IPS-15b (cell line): Measurements from ENCODE around the gene CCNY.
"Not testable (repeated sequence)": the region's sequence is repeated elsewhere in the genome, so short reads cannot be mapped to it uniquely, and the experiment has no call there.

Experiments
- H3K27me3 ChIP-seq: one replicate; pipeline ENCODE4 v1.6.1; 2013; ENCODE audit warnings: low read length; ENCODE audit not compliant: control insufficient read depth, insufficient read depth
- H3K36me3 ChIP-seq: one replicate; pipeline ENCODE4 v1.6.1; 2013; ENCODE audit warnings: low read length; ENCODE audit not compliant: control insufficient read depth, insufficient read depth
- H3K4me1 ChIP-seq: one replicate; pipeline ENCODE4 v1.6.1; 2013; ENCODE audit warnings: mild to moderate bottlenecking, low read length; ENCODE audit not compliant: control insufficient read depth, insufficient read depth
- H3K4me3 ChIP-seq: one replicate; pipeline ENCODE4 v1.5.1; 2013; ENCODE audit warnings: low read depth, low read length
- H3K9ac ChIP-seq: one replicate; pipeline ENCODE4 v1.6.1; 2013; ENCODE audit warnings: low read depth, mild to moderate bottlenecking, low read length
- H3K9me3 ChIP-seq: one replicate; pipeline ENCODE4 v1.6.1; 2013; ENCODE audit warnings: mild to moderate bottlenecking, low read length; ENCODE audit not compliant: control insufficient read depth, insufficient read depth

CCNY gene

GRCh38 chr10:35336084-35336831 lies at the start of gene CCNY:
Gene CCNY, plus strand, starts transcription at chr10:35336509. Its CDS starts 545 bp downstream, at chr10:35337054.
- no peaks in the 10 kb centered on the region for H3K27me3 ChIP-seq
- peak within 1 kb of the TSS; percentile 73 for H3K4me3 ChIP-seq
- H3K9me3 ChIP-seq, result no peaks in the 10 kb centered on the region
- H3K9ac ChIP-seq, result peak within 1 kb of the TSS; percentile 47
- no peaks in the 10 kb centered on the region for H3K36me3 ChIP-seq
- H3K4me1 ChIP-seq, result peaks cover 5% of the 10 kb centered on the region

DNA sequence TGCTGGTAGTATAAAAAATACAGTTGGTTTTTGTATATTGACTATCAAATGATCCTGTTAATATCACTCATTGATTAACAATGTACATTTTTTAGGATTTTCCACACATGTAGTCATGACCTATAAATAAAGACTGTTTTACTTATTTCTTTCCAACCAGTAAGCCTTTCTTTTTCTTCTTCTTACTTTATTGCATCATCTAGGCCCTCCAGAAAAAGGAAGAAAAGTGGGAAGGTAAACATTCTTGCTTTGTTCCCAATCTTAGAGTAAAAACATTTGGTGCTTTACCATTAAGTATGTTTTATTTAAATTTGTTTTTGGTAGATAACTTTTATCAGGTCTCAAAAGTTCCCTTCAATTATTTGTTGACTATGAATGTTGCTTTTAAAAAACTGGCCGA lies 47.1 kb upstream of the CCNY start:
- Histone ChIP-seq H3K4me3 (no peak overlapping the region), H3K4me1 (no peaks in the 10 kb centered on the region), H3K36me3 (no peaks in the 10 kb centered on the region), H3K27me3 (no peaks in the 10 kb centered on the region), H3K9me3 (no peaks in the 10 kb centered on the region), H3K9ac (no peak overlapping the region)

DNA sequence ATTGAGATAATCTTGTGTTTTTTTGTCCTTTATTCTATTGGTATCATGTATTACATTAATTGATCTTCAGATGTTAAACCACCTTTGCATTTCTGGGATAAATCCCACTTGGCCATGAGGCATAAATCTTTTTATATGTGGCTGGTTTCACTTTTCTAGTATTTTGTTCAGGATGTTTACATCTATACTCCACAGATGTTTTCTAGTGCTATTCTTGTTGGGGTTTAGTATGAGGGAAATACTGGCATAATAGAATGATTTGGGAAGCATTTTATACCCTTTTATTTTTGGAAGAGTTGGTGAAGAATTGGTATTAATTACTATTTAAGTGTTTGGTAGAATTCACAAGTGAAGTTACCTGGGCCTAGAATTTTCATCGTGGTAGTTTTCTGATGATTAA lies 41.8 kb upstream of the CCNY start:
- no peaks in the 10 kb centered on the region for H3K9me3 ChIP-seq
- no peaks in the 10 kb centered on the region for H3K36me3 ChIP-seq
- H3K4me1 ChIP-seq, result no peaks in the 10 kb centered on the region
- no peak overlapping the region for H3K9ac ChIP-seq
- no peak overlapping the region for H3K4me3 ChIP-seq
- no peaks in the 10 kb centered on the region for H3K27me3 ChIP-seq

GRCh38 chr10:35299016-35299415 lies 37.3 kb upstream of the CCNY start:
- Histone ChIP-seq H3K4me3 (no peak overlapping the region), H3K36me3 (no peaks in the 10 kb centered on the region), H3K9me3 (no peaks in the 10 kb centered on the region), H3K4me1 (no peaks in the 10 kb centered on the region), H3K27me3 (no peaks in the 10 kb centered on the region), H3K9ac (no peak overlapping the region)

DNA sequence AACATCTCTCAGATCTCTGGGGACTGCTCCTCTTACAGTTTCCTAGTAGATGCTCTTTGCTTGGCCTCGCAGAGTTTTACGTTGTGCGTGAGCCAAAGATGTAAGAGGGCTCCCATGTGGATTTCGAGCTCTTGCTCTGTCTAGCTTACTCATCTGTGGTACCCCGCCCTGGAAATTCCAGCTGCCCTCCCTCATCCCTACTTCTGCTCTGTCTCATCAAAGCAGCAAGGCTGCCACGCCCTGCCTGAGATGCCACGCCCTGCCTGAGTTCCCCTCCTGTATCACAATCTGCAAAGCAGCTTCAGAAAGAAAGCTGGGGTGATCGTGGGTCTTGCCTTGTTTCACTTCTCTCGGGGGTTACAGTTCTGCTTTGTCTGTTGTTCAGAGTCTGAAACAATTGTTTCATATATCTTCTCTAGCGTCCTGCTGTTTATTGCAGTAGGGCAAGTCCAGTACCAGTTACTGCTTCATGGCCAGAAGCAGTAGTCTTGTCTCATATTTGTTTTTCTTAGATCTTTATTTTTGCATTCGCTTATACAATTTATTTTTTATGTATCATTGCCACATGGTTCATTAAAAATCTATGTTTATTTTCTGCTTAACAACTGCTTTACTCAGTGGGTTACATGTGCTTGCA lies 36.1 kb upstream of the CCNY start:
- Histone ChIP-seq H3K9ac (no peak overlapping the region), H3K9me3 (no peaks in the 10 kb centered on the region), H3K4me3 (no peak overlapping the region), H3K27me3 (no peaks in the 10 kb centered on the region), H3K4me1 (no peaks in the 10 kb centered on the region), H3K36me3 (no peaks in the 10 kb centered on the region)

GRCh38 chr10:35304649-35305048 lies 31.7 kb upstream of the CCNY start:
- Histone ChIP-seq H3K9me3 (no peaks in the 10 kb centered on the region), H3K4me1 (no peaks in the 10 kb centered on the region), H3K27me3 (no peaks in the 10 kb centered on the region), H3K9ac (no peak overlapping the region), H3K4me3 (no peak overlapping the region), H3K36me3 (no peaks in the 10 kb centered on the region)

- Histone ChIP-seq H3K9me3 (no peaks in the 10 kb centered on the region), H3K4me3 (no peak overlapping the region)
These were observed 29.5 kb upstream of the CCNY start for GRCh38 chr10:35306852-35307251.

GRCh38 chr10:35307297-35307696 lies 29.0 kb upstream of the CCNY start:
- H3K9me3 ChIP-seq, result no peaks in the 10 kb centered on the region
- no peaks in the 10 kb centered on the region for H3K27me3 ChIP-seq
- no peak overlapping the region for H3K9ac ChIP-seq
- no peaks in the 10 kb centered on the region for H3K36me3 ChIP-seq
- no peak overlapping the region for H3K4me3 ChIP-seq
- H3K4me1 ChIP-seq, result no peaks in the 10 kb centered on the region

More at GRCh38 chr10:35306852-35307251, 29.5 kb upstream of the CCNY start:
- H3K4me1 ChIP-seq, result no peaks in the 10 kb centered on the region
- no peaks in the 10 kb centered on the region for H3K27me3 ChIP-seq
- no peak overlapping the region for H3K9ac ChIP-seq
- no peaks in the 10 kb centered on the region for H3K36me3 ChIP-seq

DNA sequence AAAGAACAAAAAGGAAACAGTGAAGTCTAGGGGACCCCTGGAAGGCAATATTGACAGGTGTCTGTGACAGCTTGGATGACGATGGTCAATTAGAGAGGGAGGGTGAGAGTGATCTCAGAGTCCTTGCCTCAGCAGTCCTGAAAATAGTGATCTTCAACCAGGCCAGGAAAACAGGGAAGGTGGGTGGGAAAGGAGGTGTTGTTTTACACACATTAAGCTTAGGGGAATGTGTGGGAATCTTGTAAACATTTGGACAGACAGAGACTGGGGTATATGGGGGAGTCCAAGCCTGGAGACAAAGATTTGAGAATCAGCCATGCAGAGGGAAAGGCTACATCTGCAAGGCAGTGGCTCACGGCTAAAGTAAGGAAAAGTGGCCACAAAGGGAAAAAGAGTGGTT lies 27.5 kb upstream of the CCNY start:
- H3K4me1 ChIP-seq, result no peaks in the 10 kb centered on the region
- no peaks in the 10 kb centered on the region for H3K9me3 ChIP-seq
- H3K9ac ChIP-seq, result no peak overlapping the region
- no peaks in the 10 kb centered on the region for H3K36me3 ChIP-seq
- H3K27me3 ChIP-seq, result no peaks in the 10 kb centered on the region
- H3K4me3 ChIP-seq, result no peak overlapping the region

DNA sequence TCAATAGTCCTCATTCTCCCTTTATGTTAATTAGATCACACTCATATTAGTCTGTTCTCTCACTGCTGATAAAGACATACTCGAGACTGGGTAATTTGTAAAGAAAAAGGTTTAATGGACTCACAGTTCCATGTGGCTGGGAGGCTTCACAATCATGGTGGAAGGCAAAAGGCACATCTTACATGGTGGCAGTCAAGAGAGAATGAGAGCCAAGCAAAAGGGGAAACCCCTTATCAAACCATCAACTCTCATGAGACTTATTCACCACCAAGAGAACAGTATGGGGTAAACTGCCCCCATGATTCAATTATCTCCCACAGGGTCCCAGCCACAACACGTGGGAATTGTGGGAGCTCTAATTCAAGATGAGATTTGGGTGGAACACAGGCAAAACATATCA lies 22.2 kb upstream of the CCNY start:
- H3K4me3 ChIP-seq, H3K4me1 ChIP-seq, H3K36me3 ChIP-seq, H3K9ac ChIP-seq, H3K27me3 ChIP-seq, H3K9me3 ChIP-seq: not testable (repeated sequence)

DNA sequence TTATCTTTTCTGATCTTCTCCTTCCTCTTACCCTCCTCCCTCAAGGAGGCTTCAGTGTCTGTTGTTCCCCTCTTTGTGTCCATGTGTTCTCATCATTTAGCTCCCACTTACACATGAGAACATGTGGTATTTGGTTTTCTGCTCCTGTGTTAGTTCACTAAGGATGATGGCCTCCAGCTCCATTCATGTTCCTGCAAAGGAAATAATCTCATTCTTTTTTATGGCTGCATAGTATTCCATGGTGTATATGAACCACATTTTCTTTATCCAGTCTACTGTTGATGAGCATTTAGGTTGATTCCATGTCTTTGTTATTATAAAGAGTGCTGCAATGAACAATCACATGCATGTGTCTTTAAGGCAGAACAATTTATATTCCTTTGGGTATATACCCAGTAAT lies 21.1 kb upstream of the CCNY start:
- H3K4me3 ChIP-seq, H3K4me1 ChIP-seq, H3K9ac ChIP-seq, H3K9me3 ChIP-seq, H3K27me3 ChIP-seq, H3K36me3 ChIP-seq: not testable (repeated sequence)

DNA sequence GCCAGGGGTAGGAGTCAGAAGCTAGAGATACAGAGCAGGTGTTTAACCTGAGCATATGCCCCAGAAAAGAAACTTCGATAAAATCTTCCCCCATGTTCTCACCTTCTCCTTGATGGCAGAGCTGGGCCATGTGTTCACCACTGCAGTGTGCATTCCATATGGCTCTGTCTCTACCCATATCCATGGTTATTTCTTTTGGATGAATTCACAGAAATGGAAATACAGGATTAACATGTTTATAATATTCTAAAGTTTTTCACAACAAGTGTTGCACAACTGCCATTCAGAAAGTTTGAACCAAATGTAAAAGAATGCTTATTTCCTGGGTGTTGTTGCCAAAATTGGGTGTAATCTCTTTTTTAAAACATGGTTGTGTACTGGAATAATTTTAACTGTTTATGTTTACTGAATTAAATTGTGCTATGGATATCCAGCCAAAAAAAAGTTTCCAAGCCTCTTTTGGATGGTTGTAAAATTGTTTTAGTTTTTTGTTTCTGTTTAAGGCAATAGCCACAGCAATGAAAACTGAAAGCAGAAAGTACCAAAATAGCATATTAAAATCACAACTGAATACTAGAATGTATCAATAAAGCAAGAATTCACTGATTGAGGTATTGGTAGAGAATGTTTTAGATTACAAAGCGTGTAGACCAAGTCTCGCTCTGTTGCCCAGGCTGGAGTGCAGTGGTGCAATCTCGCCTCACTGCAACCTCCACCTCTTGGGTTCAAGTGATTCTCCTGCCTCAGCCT lies 19.9 kb upstream of the CCNY start:
- Histone ChIP-seq H3K27me3 (no peaks in the 10 kb centered on the region), H3K9me3 (no peaks in the 10 kb centered on the region), H3K4me3 (no peak overlapping the region), H3K4me1 (no peaks in the 10 kb centered on the region), H3K9ac (no peak overlapping the region), H3K36me3 (no peaks in the 10 kb centered on the region)
